Ascending aorta (tissue), 2 donors: ENCODE data around the gene HPDL. TPM values are rescaled to one million over a fixed set of nuclear protein-coding genes. Genes with fewer than 3 reads are reported as not detected.

Source experiments
- DNase-seq, 2 donors: peaks; one replicate each; pipeline ENCODE4 v3.0.0-alpha.2; 2019; ENCODE audit warnings: low spot score in 2 of 2
- H3K27ac ChIP-seq, 2 donors: fragments of 200-600 bp; sonication (generic); one replicate each; pipeline ENCODE4 v1.5.1; 2016 to 2017; ENCODE audit warnings: mild to moderate bottlenecking in 1 of 2
- H3K27me3 ChIP-seq: fragments of 200-600 bp; sonication (generic); one replicate; pipeline ENCODE4 v1.5.1; 2017
- H3K36me3 ChIP-seq, 2 donors: fragments of 200-600 bp; sonication (generic); one replicate each; pipeline ENCODE4 v1.5.1; 2016
- H3K4me1 ChIP-seq, 2 donors: fragments of 200-600 bp; sonication (generic); one replicate each; pipeline ENCODE4 v1.5.1; 2016 to 2017; ENCODE audit warnings: mild to moderate bottlenecking in 1 of 2
- H3K4me3 ChIP-seq, 2 donors: fragments of 200-600 bp; sonication (generic); one replicate each; pipeline ENCODE4 v1.5.1; 2016 to 2017; ENCODE audit warnings: mild to moderate bottlenecking in 1 of 2
- H3K9me3 ChIP-seq, 2 donors: fragments of 200-600 bp; sonication (generic); one replicate each; pipeline ENCODE4 v1.5.1; 2016
- CTCF ChIP-seq, 3 experiments: fragments of 200-600 bp in 2 of 3; fragments of 450-650 bp in 1 of 3; sonication (generic) in 2 of 3; IDR thresholded peaks; one replicate each; pipeline ENCODE4 v1.5.1; 2016 to 2019; ENCODE audit warnings: antibody characterized with exemption in 3 of 3, mild to moderate bottlenecking in 1 of 3, moderate library complexity in 1 of 3
- intact Hi-C: fragments of 100-400 bp; cut with DNase I; formaldehyde crosslinking; loops from one replicate; pipeline ENCODE4 v1.15.1; 2023
- total RNA-seq: library from RNA; depleted of rRNA; stranded (reverse); fragments of >200 nt; gene quantifications from one replicate; pipeline ENCODE4 v1.1.0, GENCODE V29; 2016

HPDL gene
- total RNA-seq, 1 donor from 2014 or later: not detected

GRCh38 chr1:45348609-45348965 lies 21.9 kb downstream of the HPDL start:
- no peak for DNase-seq
- no peaks in the 10 kb centered on the region for H3K9me3 ChIP-seq
- no peaks in the 10 kb centered on the region for H3K27me3 ChIP-seq
- peaks cover 15% of the 10 kb centered on the region in 2 donors for H3K36me3 ChIP-seq
- peak overlapping the region; percentile 59 to 72 for H3K27ac ChIP-seq
- no peak overlapping the region for H3K4me3 ChIP-seq
- peaks cover 8 to 12% of the 10 kb centered on the region in 2 donors for H3K4me1 ChIP-seq
- no peak for TF ChIP-seq CTCF (IDR thresholded peaks at IDR 0.05)
- intact Hi-C loops: no loop called here

DNA sequence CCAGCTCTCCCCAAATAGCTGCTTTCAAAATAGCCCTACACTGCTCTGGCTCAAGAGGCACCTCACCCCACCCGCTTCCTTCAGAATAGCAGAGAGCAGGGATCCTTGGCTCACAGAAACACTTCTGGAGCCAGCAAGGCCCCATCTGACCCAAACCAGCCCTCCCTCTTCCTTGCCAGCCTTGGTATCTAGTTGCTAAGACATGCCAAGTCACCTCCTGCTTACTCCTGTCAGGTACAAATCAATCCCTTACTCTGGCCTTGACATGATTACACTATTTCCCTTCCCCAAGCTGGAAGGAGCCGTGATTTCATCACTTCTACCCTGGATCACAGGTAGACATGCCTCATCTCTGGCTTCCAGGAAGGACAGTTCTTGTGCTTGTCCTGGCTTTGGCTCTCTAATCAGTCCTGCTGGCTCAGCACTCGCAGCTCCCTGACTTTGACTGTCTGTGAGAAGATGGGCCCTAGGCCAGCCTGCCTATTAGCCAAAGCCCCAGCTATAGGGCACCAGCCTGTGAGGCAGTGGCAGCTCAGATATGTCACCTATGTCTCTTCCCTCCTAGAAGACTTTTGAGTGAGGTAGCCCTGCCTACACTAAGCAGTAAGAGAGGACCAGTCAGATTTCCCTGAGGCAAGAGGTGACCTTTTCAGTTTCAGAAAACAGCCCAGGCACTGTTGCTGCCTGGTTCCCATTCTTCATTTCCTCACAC lies 22.4 kb downstream of the HPDL start:
- H3K27me3 ChIP-seq: no peaks in the 10 kb centered on the region
- no peak overlapping the region for H3K4me3 ChIP-seq
- no peak for TF ChIP-seq CTCF (IDR thresholded peaks at IDR 0.05)
- H3K36me3 ChIP-seq: peaks cover 10 to 11% of the 10 kb centered on the region in 2 donors
- intact Hi-C loops: no loop called here
- no peaks in the 10 kb centered on the region for H3K9me3 ChIP-seq
- H3K4me1 ChIP-seq: peaks cover 8 to 12% of the 10 kb centered on the region in 2 donors
- peak overlapping the region; percentile 59 to 72 for H3K27ac ChIP-seq
- no peak for DNase-seq

GRCh38 chr1:45351508-45351907 lies 24.8 kb downstream of the HPDL start:
- no peak for DNase-seq
- Histone ChIP-seq H3K36me3 (no peaks in the 10 kb centered on the region), H3K27ac (no peak overlapping the region), H3K27me3 (no peaks in the 10 kb centered on the region), H3K4me1 (peaks cover 8 to 12% of the 10 kb centered on the region in 2 donors), H3K4me3 (no peak overlapping the region), H3K9me3 (no peaks in the 10 kb centered on the region)
- intact Hi-C loops: no loop called here
- no peak for TF ChIP-seq CTCF (IDR thresholded peaks at IDR 0.05)

DNA sequence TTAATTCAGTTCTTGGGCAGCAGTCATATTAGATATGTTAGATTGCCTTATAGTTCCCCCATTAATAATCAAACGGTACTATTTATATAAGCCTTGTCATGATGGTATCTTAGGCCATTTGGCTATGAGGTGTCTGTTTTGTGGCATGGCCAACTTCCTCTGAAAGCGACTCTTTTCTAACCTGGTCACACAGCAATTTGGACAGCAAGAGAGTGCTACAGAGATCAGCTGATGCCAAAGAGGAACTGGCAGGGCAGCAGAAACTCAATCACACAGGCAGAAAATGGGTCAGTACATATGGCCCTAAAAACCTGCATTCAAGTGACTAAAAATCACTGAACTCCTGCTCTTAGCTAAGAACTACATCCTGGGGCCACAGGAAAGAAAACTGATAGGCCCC lies 27.0 kb downstream of the HPDL start:
- DNase-seq: no peak
- intact Hi-C loops: no loop called here
- Histone ChIP-seq H3K27ac (no peak overlapping the region), H3K27me3 (no peaks in the 10 kb centered on the region), H3K9me3 (no peaks in the 10 kb centered on the region), H3K36me3 (no peaks in the 10 kb centered on the region), H3K4me1 (peaks cover 4 to 6% of the 10 kb centered on the region in 2 donors), H3K4me3 (no peak overlapping the region)
- TF ChIP-seq CTCF (IDR thresholded peaks at IDR 0.05): no peak

DNA sequence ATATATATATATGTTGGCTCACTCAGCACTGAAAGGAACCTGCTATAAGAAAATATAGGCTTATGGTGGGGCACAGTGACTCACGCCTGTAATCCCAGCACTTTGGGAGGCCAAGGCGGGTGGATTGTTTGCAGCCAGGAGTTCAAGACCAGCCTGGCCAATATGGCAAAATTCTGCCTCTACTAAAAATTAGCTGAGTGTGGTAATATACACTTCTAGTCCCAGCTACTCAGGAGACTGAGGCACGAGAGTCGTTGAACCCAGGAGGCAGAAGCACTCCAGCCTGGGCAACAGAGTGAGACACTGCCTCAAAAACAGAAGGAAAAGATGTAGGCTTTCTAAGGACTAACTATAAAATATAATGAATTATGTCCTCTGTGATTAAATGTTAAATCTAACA lies 28.1 kb downstream of the HPDL start:
- Histone ChIP-seq H3K9me3 (no peaks in the 10 kb centered on the region), H3K27me3 (no peaks in the 10 kb centered on the region), H3K4me1 (no peaks in the 10 kb centered on the region), H3K27ac (no peak overlapping the region), H3K4me3 (no peak overlapping the region), H3K36me3 (no peaks in the 10 kb centered on the region)
- intact Hi-C loops: no loop called here
- no peak for DNase-seq
- TF ChIP-seq CTCF (IDR thresholded peaks at IDR 0.05): no peak

- H3K27me3 ChIP-seq: no peaks in the 10 kb centered on the region
- H3K9me3 ChIP-seq: no peaks in the 10 kb centered on the region
- peaks cover 4% of the 10 kb centered on the region in 2 donors for H3K4me1 ChIP-seq
- intact Hi-C loops: no loop called here
- no peak for TF ChIP-seq CTCF (IDR thresholded peaks at IDR 0.05)
- H3K4me3 ChIP-seq: no peak overlapping the region
- no peak overlapping the region for H3K27ac ChIP-seq
- no peaks in the 10 kb centered on the region for H3K36me3 ChIP-seq
- DNase-seq: no peak
These were observed 29.0 kb downstream of the HPDL start for GRCh38 chr1:45355683-45356082.
